ENCODE results near the gene CDCA4.

DNA sequence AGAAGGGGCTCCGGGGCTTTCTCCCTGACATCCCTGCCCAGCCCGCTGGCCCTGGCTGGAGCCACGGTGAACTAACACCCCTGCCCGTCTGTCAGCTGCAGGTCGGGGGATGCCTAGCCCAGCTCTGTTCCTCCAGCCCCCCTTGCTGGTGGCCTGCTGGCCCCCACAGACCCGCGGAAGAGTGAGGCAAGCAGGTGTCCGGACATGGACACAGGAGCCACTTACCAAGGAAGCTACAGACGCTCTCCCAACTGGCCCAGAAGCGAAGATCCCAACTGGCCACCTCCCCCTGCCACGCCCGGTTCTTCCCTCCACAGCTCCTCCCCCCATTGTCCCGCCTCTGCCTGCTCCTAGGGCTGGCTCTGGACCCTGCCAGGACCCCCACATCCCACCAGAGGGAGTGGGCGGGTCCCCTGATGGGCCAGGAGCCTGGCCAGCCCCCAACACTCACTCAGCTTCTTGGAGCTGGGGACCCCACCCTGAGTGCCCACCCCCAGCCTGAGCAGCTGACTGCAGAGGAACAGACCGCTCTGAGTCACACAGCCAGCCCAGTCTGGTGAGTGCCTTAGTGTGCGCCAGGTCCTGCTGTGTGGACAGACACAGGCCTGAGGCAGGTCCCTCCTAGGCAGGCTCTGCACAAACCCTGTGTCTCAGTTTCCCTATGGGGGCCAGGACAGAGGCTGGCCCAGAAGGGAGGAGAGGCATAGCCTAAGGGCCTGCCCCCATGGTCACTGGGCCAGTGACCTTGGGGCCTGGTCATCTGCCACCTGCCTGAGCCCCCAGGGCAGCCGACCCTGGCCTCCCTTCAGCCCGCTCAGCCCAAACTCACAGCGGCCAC is 50.4 kb downstream of the CDCA4 start:
- TF ChIP-seq CTCF (IDR thresholded peaks at IDR 0.05): no peak
- peak; percentile 92 to 98 for TF ChIP-seq POLR2AphosphoS5 (IDR thresholded peaks at IDR 0.05; ENCODE audit: insufficient read depth in 1 of 2, low read depth in 1 of 2)
- peak in 1 of 2 donors; percentile 68 for TF ChIP-seq POLR2A (IDR thresholded peaks at IDR 0.05)

All from vagina (tissue), 2 donors.